ENCODE data around the gene NEFH.

The NEFH gene

DNA sequence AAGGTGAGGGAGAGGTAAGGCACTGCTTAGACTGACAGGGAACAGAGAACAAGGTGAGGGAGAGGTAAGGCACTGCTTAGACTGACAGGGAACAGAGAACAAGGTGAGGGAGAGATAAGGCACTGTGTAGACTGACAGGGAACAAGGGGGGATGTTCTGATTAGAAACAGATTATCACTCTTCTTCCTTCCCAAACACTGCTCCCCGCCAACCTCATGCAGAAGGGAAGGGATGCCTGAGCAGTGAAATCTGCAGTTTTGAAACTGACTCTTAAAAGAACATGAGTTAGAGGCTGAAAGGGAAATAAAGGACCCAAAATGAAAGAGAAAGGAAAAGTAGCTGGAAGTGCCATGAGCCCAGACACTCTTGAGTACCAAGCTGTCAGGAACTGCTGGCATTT, 29.8 kb downstream of the NEFH start:
- no peak for DNase-seq

DNA sequence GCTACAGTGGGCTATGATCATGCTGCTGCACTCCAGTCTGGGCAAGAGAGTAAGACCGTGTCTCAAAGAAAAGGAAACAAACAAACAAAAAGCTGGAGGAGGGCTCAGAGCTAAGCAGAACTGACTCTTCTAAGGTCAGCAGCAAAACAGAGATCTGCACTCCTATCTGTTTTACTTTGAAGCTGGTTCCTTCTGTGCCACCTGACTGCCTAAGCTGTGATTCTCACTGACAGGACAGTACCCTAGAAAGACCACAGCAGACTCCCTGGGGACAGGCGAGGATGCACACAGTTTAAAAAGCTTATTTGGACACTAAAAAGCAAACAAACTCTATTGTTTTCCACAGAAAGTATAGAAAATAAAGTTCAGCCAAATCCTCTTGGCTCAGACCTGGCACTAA, 30.5 kb downstream of the NEFH start:
- no peak for DNase-seq

DNA sequence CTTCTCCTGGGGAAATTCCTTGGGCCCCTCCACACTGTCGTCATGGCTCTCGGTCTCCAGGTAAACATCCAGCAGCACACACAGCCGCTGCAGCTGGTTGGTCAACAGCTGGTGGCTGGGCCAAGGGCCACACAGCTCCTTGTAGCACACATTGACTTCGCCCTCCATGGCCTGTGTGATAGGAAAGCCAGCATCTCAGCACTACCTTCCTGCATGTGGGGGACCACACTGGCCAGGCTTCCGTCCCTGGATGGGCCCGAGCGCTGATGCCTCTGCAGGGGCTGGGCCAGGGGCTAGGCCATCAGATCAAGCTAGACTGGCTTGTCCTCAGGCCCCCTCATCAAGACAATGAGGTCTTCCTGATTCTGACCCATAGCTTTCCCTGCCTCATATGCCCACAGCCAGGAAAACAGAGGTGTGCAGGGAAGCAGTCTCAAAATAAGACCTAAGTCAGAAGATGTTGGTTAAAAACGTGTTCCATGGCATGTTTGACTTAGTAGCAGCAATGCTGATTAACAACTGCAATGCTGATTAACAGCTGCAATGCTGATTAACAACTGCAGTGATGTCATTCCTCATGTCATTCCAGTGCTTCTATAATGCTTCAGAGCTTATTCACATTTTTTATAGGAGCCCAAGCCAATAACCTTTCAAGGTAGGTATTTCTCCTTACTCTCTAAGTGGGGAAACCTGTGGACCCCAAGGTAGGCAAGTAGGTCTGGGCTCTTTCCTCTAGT, 31.3 kb downstream of the NEFH start:
- DNase-seq, result no peak

DNA sequence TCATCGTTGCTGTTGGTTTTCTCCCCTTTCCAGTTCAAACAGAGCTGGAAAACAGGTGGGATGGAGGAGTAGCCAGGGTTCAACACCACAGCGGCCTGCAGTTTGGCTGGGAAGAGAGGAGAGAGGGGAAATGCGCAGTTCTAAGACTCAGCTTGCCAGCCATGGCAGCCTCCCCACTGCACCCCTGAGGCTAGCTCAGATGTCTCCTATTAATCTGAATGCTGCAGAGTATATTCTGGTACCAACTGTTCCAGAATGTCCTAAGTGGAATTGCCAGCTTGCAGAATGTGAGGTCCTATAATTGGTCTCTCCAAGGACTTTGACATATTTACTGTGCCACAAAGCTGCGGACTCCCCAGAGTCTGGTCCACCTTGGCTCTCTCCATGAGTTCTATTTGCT, 32.0 kb downstream of the NEFH start:
- no peak for DNase-seq

DNA sequence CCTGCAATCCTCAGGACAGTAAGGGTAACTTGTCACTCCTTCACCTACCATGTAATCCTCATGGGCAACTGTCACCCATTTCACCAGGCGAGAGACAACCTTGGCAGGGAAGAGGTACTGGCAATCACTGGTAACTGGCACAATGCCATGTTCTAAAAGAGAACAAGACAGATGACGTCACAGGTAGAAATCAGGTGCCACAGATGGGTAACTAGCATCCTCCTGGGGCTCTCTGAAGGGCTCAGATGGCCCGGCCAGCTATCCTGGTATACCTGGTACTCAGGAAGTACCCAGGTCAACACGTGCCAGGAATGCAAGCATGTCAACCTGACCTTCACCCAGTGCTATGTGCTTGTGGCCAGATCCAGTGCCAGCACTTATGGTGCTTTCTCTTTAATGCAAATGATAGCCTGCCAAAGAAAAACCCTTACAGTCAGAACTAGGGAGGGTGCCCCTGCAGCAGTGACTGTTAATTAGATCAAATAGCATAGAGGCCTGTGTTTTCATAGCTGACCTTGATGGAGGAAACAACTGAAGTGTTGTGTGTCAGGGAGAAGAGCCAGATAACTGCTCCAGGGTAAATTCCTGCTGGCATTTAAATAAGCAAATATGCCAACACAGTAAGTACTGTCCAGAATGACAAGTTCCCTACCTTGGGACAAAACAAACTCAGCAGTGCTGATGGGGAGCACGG, 37.3 kb downstream of the NEFH start:
- no peak for DNase-seq

DNA sequence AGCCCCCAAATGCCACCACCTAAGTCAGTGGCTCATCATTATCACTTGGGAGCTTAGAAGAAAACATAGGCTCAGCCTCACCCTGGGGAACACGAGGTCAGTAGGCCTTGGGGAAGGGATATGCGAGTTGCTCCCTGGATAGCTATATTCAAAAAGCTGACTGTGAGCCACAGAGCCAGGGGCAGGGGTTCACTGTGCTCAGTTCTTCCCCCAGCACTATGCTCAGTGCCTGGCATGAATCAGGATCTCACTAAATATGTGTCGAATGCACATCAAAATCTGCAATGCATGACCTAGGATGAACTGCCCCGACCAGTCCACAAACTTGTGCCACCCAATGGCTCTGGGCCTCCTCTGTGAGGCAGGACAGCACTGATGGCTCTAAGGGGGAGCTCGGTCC, 38.4 kb downstream of the NEFH start:
- DNase-seq, result no peak

DNA sequence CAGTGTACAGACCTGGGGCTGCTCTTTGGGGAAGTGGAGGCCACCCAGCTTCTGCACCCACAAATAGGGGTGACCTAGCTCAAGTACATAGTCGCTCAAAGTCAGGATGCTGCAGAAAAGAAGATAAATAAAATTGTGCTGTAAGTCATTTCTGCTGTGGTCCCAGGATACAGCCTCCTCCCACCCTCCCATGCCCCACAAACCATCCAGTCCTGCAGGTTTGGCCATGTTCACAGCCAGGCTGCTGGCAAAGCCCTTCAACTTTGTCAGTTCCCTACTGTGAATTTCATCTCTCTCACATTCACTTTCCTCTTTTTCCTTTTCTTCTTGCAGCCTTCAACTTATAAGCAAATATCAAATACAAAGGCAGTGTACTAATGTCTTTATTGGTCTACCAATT, 40.0 kb downstream of the NEFH start:
- no peak for DNase-seq

DNA sequence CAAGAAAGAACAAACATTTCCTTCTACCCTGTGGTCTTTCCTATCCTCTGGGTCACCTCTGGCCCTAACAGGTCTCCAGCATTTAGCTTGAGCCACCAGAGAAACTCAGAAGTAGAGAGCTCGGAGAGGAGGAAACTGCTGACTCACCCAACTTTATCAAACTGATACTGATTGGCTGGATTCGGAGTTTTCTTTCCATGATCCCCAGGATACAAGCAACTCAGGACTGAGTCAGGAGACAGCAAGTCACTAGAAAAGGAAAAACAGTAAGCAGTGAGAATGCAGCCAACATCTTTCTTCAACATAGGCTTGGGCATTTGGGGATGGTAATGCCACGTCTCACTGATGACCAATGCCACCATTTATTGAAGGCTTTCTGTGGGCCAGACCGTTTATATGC, 40.8 kb downstream of the NEFH start:
- DNase-seq, result peak; percentile 62

DNA sequence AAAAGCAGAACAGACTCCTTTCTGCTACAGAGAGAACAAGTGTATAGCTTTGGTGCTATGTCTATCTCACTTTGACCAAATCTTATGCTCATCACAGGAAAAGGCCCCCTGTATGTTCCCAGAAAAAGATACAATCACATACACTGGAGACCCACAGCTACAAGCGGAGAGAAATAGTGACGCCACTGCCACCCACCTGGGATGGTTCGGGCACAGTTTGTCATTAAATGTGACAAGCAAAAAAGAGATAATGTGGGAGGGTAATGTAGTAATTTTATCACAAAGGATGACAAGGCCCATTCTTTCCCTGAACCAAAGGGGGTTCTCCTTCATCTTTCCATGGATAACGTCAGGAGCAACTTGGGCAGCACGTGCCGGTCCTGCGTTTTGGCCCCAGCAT, 41.5 kb downstream of the NEFH start:
- no peak for DNase-seq

DNA sequence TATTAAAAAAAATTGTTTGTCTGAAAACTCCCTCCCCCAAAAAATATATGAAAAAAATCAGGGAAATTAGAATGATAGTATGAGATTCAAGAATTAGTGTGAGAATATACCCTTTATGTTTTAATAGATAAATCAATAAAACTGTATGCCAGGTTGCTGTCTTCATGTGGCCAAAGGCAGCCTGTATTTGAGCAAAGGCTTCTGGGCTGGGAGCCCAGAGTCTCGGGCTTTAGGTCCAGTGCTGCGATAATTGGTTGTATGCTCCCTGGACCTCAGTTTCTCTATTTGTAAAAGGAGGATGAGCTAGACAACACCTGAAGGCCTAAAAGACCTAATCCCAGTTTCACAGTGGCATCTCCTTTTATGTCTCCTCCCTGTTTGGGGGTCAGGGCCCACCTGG, 43.7 kb downstream of the NEFH start:
- no peak for DNase-seq

DNA sequence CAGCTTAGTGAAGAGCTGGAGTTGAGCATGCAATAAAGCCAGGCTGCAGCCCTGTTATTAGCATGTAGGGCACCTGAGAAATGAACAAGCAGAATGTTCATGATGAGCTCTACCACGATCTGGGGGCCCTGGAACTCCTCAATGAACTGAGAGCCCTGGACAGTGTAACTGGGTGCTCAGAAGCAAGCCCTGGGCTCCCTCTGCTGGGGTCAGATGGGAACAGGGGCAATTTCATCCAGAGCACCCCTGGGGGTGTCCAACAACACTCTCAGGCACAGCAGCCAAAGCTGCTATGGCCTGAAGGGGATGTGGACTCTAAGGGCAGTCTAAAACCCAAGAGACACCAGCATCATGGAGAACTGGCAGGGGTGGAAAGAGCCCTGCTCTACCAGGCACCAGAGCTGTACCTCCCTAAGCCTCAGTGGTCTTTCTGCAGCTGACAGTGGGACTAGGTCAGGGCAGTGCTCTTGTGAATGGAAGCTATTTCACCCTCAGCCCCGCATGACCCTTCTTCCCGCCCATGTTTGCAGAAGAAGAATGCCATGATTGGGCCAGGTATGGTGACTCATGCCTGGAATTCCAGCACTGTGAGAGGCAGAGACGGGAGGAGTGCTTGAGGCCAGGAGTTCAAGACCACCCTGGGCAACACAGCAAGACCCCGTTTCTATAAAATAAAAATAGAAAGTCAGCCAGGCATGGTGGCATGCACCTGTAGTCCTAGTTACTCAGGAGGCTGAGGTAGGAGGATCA, 44.6 kb downstream of the NEFH start:
- peak; percentile 18 for DNase-seq

DNA sequence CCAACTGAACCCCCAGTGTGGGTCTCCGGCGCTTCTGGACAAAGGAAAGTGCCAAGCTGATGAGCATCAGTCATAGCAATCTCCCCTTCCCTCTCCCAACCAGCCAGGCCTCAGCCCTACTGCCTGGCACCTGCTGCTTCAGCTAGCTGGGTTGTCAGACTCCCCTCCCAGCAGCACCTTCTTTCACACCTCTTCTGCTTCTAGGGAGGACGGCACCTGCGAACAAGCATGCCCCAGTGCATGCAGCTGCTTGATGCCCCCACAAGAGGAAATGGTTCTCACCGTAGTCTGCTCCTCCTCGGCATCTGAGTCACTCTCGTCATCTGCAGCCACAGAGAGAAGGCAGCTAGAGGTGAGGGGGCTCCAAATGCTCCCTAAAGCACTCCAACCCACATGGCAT, 48.1 kb downstream of the NEFH start:
- DNase-seq, result no peak

DNA sequence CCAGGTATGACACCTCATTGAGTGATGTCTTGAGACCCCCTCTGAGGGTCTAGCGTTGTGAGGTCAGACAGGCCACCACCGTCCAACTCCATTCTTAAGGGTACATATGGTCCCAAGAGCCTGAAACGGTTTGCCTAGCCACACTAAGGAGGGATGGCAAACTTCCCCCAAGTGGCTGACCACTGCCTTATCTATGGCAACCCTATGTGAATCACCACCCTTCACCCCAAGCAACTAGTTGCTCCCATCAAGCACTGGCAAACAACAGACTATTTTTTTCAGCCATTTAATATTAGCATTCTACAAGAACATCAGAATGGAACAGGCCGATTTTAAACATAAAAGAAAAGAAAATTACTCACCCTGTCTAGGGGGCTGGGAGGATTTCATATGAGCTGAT, 50.7 kb downstream of the NEFH start:
- DNase-seq, result no peak

DNA sequence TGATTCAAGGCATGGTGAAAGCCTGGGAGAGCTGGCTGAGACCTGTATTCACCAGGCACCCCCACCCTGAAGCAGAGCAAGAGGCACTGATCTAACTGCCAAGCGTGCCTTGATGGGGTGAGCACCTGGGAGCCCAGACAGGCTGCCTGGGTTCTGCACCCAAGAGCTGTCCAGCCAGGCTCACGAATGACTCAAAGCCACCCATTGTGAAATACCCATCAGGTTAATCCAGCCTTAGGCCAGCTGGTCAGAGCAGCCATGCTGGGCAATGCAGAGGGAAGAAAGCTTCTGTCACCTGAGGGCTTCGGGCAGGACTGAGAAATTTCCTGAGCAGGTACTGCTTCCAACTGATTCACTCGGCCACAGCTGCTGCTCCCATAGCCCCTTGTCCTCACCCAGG, 51.4 kb downstream of the NEFH start:
- DNase-seq, result no peak

DNA sequence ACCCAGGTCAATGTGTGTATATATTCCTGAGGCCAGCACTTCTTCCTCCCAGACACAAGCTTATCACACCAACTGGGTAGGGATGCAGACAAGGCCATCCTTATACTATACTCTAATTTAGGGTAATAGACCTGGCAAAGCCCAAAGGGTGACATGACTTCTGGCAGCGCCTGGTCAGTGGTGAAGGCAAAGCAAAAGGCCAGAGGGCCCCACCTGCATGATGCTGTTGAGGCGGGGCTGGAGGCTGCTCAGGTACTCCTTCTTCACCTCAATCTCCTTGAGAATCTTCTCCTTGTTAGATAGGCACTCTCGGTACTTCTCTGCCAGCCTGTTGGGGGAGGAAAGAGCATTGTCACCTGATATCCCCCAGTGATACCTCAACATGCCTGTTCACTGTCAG, 56.4 kb downstream of the NEFH start:
- no peak for DNase-seq

DNA sequence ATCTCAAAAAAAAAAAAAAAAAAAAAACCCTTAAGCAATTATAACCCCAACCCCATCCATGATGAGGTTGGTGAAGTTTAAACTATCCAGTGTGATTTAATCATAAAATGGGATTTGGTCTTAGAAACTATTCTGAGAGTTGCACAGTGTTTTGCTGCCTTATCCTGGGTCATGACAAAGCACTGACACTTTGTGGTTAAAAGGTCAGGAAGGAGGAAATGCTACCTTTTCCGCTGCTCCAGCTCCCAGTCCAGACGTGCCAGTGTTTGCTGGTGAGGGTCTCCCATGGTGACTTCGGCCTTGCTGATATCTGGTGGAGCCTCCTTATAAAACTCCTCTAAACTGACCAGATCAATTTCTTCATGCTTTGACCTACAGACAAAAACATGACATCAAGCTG, 59.1 kb downstream of the NEFH start:
- DNase-seq, result no peak
